Measurements from ENCODE around the gene SLC25A40. TPM values are rescaled to one million over a fixed set of nuclear protein-coding genes. Genes with fewer than 3 reads are reported as not detected.

Gene SLC25A40
- total RNA-seq, 6 experiments from 2014 or later: 6.1 to 27.0 (median 10.1) TPM

- WGBS (ENCODE audit: insufficient coverage, low coverage, low lambda C conversion rate, missing lambda C conversion rate): 86% methylated on average over 3 of the region's 3 CpGs
- no peak overlapping the region for H3K4me3 ChIP-seq
- H3K36me3 ChIP-seq: peaks cover 0 to 8% (median 0%) of the 10 kb centered on the region in 4 donors
- no peaks in the 10 kb centered on the region for H3K4me1 ChIP-seq
- no peaks in the 10 kb centered on the region for H3K27me3 ChIP-seq
- H3K27ac ChIP-seq: no peak overlapping the region
- DNase-seq (no peak), ATAC-seq (no peak)
- TF ChIP-seq POLR2A (IDR thresholded peaks at IDR 0.05) (no peak), CTCF (IDR thresholded peaks at IDR 0.05) (no peak)
- intact Hi-C loops (cut with DNase I): no loop called here
- no peaks in the 10 kb centered on the region for H3K9me3 ChIP-seq
Measured at GRCh38 chr7:87858417-87859100, 17.6 kb downstream of the SLC25A40 start.

GRCh38 chr7:87853237-87853864 lies 22.8 kb downstream of the SLC25A40 start:
- Histone ChIP-seq H3K36me3 (peaks cover 0 to 8% (median 1%) of the 10 kb centered on the region in 4 donors), H3K27ac (no peak overlapping the region), H3K9me3 (no peaks in the 10 kb centered on the region), H3K4me1 (no peaks in the 10 kb centered on the region), H3K4me3 (no peak overlapping the region), H3K27me3 (no peaks in the 10 kb centered on the region)
- TF ChIP-seq CTCF (IDR thresholded peaks at IDR 0.05) (no peak), POLR2A (IDR thresholded peaks at IDR 0.05) (no peak)
- WGBS (ENCODE audit: insufficient coverage, low coverage, low lambda C conversion rate, missing lambda C conversion rate): 64% methylated on average over 1 of the region's 1 CpG
- intact Hi-C loops (cut with DNase I): no loop called here
- DNase-seq (no peak), ATAC-seq (no peak)

GRCh38 chr7:87852306-87852705 lies 23.9 kb downstream of the SLC25A40 start:
- H3K4me1 ChIP-seq: no peaks in the 10 kb centered on the region
- no peak overlapping the region for H3K4me3 ChIP-seq
- WGBS (ENCODE audit: insufficient coverage, low coverage, low lambda C conversion rate, missing lambda C conversion rate): 79% methylated on average over 6 of the region's 6 CpGs
- no peaks in the 10 kb centered on the region for H3K9me3 ChIP-seq
- intact Hi-C loops (cut with DNase I): no loop called here
- DNase-seq (no peak), ATAC-seq (no peak)
- no peak for TF ChIP-seq CTCF (IDR thresholded peaks at IDR 0.05)
- no peak overlapping the region for H3K27ac ChIP-seq
- no peaks in the 10 kb centered on the region for H3K27me3 ChIP-seq
- peaks cover 0 to 3% (median under 1%) of the 10 kb centered on the region in 4 donors for H3K36me3 ChIP-seq

GRCh38 chr7:87850836-87851593 lies 25.1 kb downstream of the SLC25A40 start:
- Histone ChIP-seq H3K4me3 (no peak overlapping the region), H3K27ac (no peak overlapping the region), H3K27me3 (no peaks in the 10 kb centered on the region), H3K4me1 (no peaks in the 10 kb centered on the region), H3K36me3 (peaks cover 0 to 3% (median under 1%) of the 10 kb centered on the region in 4 donors), H3K9me3 (no peaks in the 10 kb centered on the region)
- TF ChIP-seq POLR2A (IDR thresholded peaks at IDR 0.05) (no peak), CTCF (IDR thresholded peaks at IDR 0.05) (no peak)
- intact Hi-C loops (cut with DNase I): no loop called here
- DNase-seq (no peak), ATAC-seq (no peak)
- WGBS (ENCODE audit: insufficient coverage, low coverage, low lambda C conversion rate, missing lambda C conversion rate): 83% methylated on average over 1 of the region's 1 CpG
